Mucosa of stomach (tissue), 1 donor: ENCODE measurements around the gene KCNE5.
"Not testable (repeated sequence)": the region's sequence is repeated elsewhere in the genome, so short reads cannot be mapped to it uniquely, and the experiment has no call there.

ENCODE experiments used
- H3K27me3 ChIP-seq: one replicate; pipeline ENCODE4 v1.7.0; 2013; ENCODE audit warnings: mild to moderate bottlenecking, low read length; ENCODE audit not compliant: control insufficient read depth, insufficient read depth
- H3K36me3 ChIP-seq: one replicate; pipeline ENCODE4 v1.7.0; 2013; ENCODE audit warnings: low read length; ENCODE audit not compliant: control insufficient read depth, insufficient read depth
- H3K4me1 ChIP-seq: one replicate; pipeline ENCODE4 v1.7.0; 2013; ENCODE audit warnings: mild to moderate bottlenecking, low read length; ENCODE audit not compliant: control insufficient read depth, insufficient read depth
- H3K4me3 ChIP-seq: one replicate; pipeline ENCODE4 v1.7.0; 2013; ENCODE audit warnings: low read length
- H3K9ac ChIP-seq: one replicate; pipeline ENCODE4 v1.7.0; 2013; ENCODE audit warnings: mild to moderate bottlenecking, low read length, moderate library complexity
- H3K9me3 ChIP-seq: one replicate; pipeline ENCODE4 v1.7.0; 2013; ENCODE audit warnings: mild to moderate bottlenecking, low read length, moderate library complexity; ENCODE audit not compliant: control insufficient read depth
- donor health status: Pancreatic carcinoma.

Gene KCNE5

GRCh38 chrX:109596015-109596414 lies 29.0 kb downstream of the KCNE5 start:
- Histone ChIP-seq H3K36me3 (no peaks in the 10 kb centered on the region), H3K27me3 (no peaks in the 10 kb centered on the region), H3K4me1 (no peaks in the 10 kb centered on the region), H3K4me3 (no peak overlapping the region), H3K9ac (no peak overlapping the region), H3K9me3 (no peaks in the 10 kb centered on the region)

DNA sequence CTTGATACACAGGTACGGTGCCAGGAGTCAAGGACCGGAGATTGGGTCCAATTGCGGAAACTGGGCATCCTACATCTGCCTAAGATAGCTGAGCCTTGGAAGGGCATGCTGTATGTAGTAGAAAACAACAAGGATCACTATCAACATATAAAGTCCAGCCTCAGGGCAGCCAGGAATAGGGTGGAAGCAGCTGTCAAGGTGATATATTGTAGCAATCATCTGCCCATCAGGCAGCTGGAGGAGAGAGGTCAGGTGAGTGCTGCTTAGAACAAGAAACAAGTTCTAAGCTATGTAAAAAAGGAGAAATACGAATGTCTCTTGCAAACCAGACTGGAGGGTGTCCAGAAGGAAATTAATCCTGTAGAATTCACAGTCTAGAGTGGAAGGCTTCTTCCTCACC lies 34.8 kb downstream of the KCNE5 start:
- Histone ChIP-seq H3K4me1 (no peaks in the 10 kb centered on the region), H3K27me3 (no peaks in the 10 kb centered on the region), H3K9me3 (no peaks in the 10 kb centered on the region), H3K36me3 (no peaks in the 10 kb centered on the region), H3K9ac (no peak overlapping the region), H3K4me3 (no peak overlapping the region)

GRCh38 chrX:109585488-109585887 lies 39.5 kb downstream of the KCNE5 start:
- no peaks in the 10 kb centered on the region for H3K27me3 ChIP-seq

DNA sequence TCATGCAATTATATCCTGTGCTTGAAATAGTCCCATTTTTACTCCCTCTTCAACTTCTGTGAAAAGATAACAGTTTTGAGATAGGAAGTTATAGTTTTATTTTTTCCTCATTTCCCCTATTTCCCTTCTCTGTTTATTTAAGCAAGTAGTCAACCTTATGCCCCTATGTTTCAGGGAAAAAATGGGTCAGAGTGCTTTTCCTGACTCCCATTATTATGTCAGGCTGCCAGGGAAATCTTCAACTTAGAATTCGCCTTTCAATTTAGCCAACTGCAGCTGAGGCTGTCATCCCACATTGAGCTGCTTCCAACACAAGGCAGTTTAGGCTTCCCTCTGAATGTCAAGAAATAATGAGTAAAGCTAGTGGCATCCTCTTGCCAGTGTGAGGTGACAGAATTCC lies 46.1 kb downstream of the KCNE5 start:
- no peaks in the 10 kb centered on the region for H3K4me1 ChIP-seq
- H3K9me3 ChIP-seq = no peaks in the 10 kb centered on the region
- no peak overlapping the region for H3K9ac ChIP-seq
- no peak overlapping the region for H3K4me3 ChIP-seq
- H3K27me3 ChIP-seq = no peaks in the 10 kb centered on the region
- no peaks in the 10 kb centered on the region for H3K36me3 ChIP-seq

More at GRCh38 chrX:109585488-109585887, 39.5 kb downstream of the KCNE5 start:
- Histone ChIP-seq H3K9ac (no peak overlapping the region), H3K4me3 (no peak overlapping the region), H3K9me3 (no peaks in the 10 kb centered on the region), H3K4me1 (no peaks in the 10 kb centered on the region), H3K36me3 (no peaks in the 10 kb centered on the region)

DNA sequence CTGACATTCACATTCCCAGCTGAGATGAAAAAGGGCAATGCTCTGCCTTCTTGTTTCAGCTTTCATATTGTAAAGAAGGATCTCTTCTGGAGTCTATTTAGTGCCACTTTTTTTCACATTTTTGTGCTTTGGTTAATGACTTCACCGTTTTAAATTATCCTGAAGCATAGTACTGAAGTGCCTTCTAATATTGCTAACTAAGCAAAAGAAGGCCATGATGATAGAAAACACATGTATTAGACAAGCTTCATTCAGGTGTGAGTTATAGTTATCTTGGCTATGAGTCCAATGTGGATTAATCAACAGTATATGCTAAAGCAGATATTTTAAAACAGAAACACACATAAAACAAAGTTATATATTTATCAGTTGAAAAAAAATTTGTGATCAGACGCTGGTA lies 47.9 kb downstream of the KCNE5 start:
- Histone ChIP-seq H3K36me3 (no peaks in the 10 kb centered on the region), H3K4me1 (no peaks in the 10 kb centered on the region), H3K27me3 (no peaks in the 10 kb centered on the region), H3K9me3 (no peaks in the 10 kb centered on the region), H3K9ac (no peak overlapping the region), H3K4me3 (no peak overlapping the region)

DNA sequence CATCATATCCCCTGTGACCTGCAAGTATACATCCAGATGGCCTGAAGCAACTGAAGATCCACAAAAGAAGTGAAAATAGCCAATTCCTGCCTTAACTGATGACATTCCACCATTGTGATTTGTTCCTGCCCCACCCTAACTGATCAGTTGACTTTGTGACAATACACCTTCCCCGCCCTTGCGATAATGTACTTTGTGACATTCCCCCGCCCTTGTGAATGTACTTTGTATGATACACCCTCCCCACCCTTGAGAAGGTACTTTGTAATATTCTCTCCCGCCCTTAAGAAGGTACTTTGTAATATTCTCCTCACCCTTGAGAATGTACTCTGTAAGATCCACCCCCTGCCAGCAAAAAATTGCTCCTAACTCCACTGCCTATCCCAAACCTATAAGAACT lies 48.9 kb downstream of the KCNE5 start:
- H3K9me3 ChIP-seq, H3K27me3 ChIP-seq, H3K36me3 ChIP-seq, H3K4me1 ChIP-seq, H3K4me3 ChIP-seq, H3K9ac ChIP-seq: not testable (repeated sequence)
